Psoas muscle (tissue), 8 donors: ENCODE measurements around the gene INHBB. TPM values are rescaled to one million over a fixed set of nuclear protein-coding genes. Genes with fewer than 3 reads are reported as not detected.
"Not testable (repeated sequence)": the region's sequence is repeated elsewhere in the genome, so short reads cannot be mapped to it uniquely, and the experiment has no call there.

Source experiments
- ATAC-seq, 4 donors: fragments of 200-7000 bp; cut with Tn5 transposase; one replicate each; pipeline ENCODE4 v1.9.1; 2020; ENCODE audit warnings: moderate library complexity in 3 of 4, mild to moderate bottlenecking in 2 of 4
- DNase-seq, 2 donors: peaks; one replicate each; pipeline ENCODE4 v3.0.0-alpha.2; 2020
- H3K27ac ChIP-seq: fragments of 200-600 bp; one replicate; pipeline ENCODE4 v1.8.0; 2022
- H3K27me3 ChIP-seq, 3 donors: fragments of 200-600 bp in 1 of 3; one replicate each; pipeline versions ENCODE4 v1.6.1 to v1.8.0; 2013 to 2022; ENCODE audit warnings: low read length in 2 of 3, mild to moderate bottlenecking in 2 of 3, moderate library complexity in 1 of 3; ENCODE audit not compliant: insufficient read depth in 3 of 3
- H3K36me3 ChIP-seq, 2 donors: fragments of 200-600 bp in 1 of 2; one replicate each; pipeline versions ENCODE4 v1.6.1 to v1.8.0; 2013 to 2022; ENCODE audit warnings: low read depth in 1 of 2, mild to moderate bottlenecking in 1 of 2, moderate library complexity in 1 of 2; ENCODE audit not compliant: insufficient read depth in 1 of 2
- H3K4me1 ChIP-seq: fragments of 200-600 bp; one replicate; pipeline ENCODE4 v1.8.0; 2022
- H3K4me3 ChIP-seq: fragments of 200-600 bp; one replicate; pipeline ENCODE4 v1.8.0; 2022; ENCODE audit warnings: mild to moderate bottlenecking
- H3K9me3 ChIP-seq: fragments of 200-600 bp; one replicate; pipeline ENCODE4 v1.8.0; 2022
- CTCF ChIP-seq: fragments of 200-600 bp; IDR thresholded peaks from one replicate; pipeline ENCODE4 v1.8.0; 2022; ENCODE audit warnings: antibody characterized with exemption
- WGBS, 3 donors: extraction: QIAGEN DNeasy Blood & Tissue Kit; methylation state at CpG; one replicate each; pipeline versions ENCODE4 v1.1.6 to v1.1.7; 2013; 5-methylcytosine and 5-hydroxymethylcytosine counted together
- intact Hi-C, 2 donors: fragments of 100-400 bp; cut with DNase I; formaldehyde crosslinking; loops; one replicate each; pipeline versions ENCODE4 v1.11.0 to v1.14.2; 2022
- polyA plus RNA-seq, 3 donors: library from polyadenylated mRNA; stranded (reverse); fragments of 200-250 nt; gene quantifications; one replicate each; pipeline ENCODE4 v1.2.3, GENCODE V29; 2013
- total RNA-seq, 4 donors: library from RNA; stranded (reverse); fragmentation: NEBNext Ultra II Directional in 2 of 4; extraction: Animal tissue kit (Norgen Biotek cat#: 25700) in 2 of 4; gene quantifications; one replicate each; pipeline versions ENCODE4 v1.2.1 to v1.2.4, GENCODE V29; 2021 to 2023
- donor health status: healthy with polysubstance abuse.
- donor health status: DM: no; HTN: no; CAD: no; lungs with moderate emphysema.
- donor health status: Bipolar disorder and iron deficiency.
- donor health status: healthy.
- donor health status: DM: yes; HTN: yes; CAD: no.
- donor health status: DM: no; HTN: no; CAD: no.
- donor health status: DM: no; HTN: no; CAD: no.
- donor health status: DM: yes; HTN: yes; CAD: no.

The INHBB gene
- total and polyA plus RNA-seq, 7 donors, result 2.9 to 20.0 (median 13.4) TPM

DNA sequence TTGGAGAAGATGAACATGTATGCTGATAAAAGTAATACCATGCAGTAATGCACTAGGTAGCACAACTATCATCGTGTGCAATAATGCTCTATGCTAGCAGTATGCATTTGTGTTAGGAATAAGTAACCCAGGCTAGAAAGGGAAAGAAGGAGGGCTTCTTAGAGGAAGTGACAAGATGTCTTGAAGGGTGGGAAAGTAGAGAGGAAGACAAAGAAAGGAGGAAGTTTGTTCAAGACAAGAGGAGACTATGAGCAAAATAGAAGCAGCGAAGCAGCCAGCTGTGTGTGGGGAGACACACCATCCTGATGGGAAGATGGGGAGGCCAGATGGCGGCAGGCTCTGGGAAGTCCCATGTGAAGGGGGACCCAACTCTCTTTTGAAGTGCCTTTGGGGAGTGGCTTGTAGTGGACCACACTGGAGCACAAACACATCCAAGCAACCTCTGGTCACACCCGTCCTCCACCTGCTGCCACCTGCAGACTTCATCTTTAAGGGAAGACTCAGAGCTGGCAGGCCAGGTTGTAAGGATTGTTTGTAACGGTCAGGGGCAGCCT is 39.9 kb upstream of the INHBB start:
- no peaks in the 10 kb centered on the region for H3K4me1 ChIP-seq
- intact Hi-C loops, result no loop called here
- no peak for DNase-seq
- H3K36me3 ChIP-seq, result no peaks in the 10 kb centered on the region
- ATAC-seq, result no peak
- no peak overlapping the region for H3K4me3 ChIP-seq
- TF ChIP-seq CTCF, result no peak
- no peak overlapping the region for H3K27ac ChIP-seq
- WGBS, 3 donors, result 93 to 96% (median 95%) methylated on average over 5 of the region's 5 CpGs
- no peaks in the 10 kb centered on the region for H3K9me3 ChIP-seq
- no peaks in the 10 kb centered on the region for H3K27me3 ChIP-seq

- Histone ChIP-seq H3K27ac (no peak overlapping the region), H3K9me3 (no peaks in the 10 kb centered on the region), H3K36me3 (no peaks in the 10 kb centered on the region), H3K4me1 (peaks cover 1% of the 10 kb centered on the region), H3K27me3 (no peaks in the 10 kb centered on the region), H3K4me3 (no peak overlapping the region)
- ATAC-seq (no peak), DNase-seq (no peak)
- intact Hi-C loops, result no loop called here
- no peak for TF ChIP-seq CTCF
- 70 to 84% (median 77%) methylated on average over 7 of the region's 7 CpGs for WGBS, 3 donors
Observed at GRCh38 chr2:120307482-120307881, 38.5 kb upstream of the INHBB start.

DNA sequence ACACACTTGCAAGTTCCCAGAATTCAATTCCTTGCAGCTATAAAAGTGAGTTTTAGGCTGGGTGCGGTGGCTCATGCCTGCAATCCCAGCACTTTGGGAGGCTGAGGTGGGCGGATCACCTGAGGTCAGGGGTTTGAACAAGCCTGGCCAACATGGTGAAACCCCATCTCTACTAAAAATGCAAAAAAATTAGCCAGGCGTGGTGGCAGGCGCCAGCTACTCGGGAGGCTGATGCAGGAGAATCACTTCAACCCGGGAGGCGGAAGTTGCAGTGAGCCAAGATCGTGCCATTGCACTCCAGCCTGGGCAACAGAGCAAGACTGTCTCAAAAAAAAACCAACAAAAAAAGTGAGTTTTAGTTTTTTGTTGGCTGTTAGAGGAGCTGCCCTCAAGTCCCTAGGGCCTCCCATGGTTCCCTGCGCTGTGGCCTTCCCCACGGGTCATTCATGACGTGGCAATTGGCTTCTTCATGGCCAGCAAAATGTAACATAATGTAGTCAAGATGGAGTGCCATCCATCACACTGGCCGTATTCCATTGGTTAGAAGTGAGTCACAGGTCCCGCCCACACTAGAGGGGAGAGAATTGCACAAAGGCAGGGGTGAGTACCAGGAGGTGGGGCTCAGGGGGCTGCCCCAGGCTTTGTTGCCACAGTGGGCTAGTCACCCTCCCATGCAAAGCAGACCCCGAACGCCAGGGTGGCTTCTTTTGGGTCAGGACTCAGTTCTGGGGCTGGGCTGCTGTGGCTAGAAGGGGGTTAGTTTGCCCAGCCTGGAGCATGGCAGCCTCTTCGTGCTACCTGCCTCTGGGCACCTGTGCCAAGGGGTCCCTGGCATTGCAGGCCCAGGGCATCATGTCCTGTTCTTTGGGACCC is 37.7 kb upstream of the INHBB start:
- no peak for TF ChIP-seq CTCF
- DNase-seq (no peak), ATAC-seq (no peak)
- intact Hi-C loops, result no loop called here
- Histone ChIP-seq H3K27ac (no peak overlapping the region), H3K27me3 (no peaks in the 10 kb centered on the region), H3K36me3 (no peaks in the 10 kb centered on the region), H3K4me3 (no peak overlapping the region), H3K4me1 (peaks cover 7% of the 10 kb centered on the region), H3K9me3 (no peaks in the 10 kb centered on the region)
- whole genome bisulfite sequencing, 3 donors, result 87 to 91% (median 89%) methylated on average over 16 of the region's 16 CpGs

DNA sequence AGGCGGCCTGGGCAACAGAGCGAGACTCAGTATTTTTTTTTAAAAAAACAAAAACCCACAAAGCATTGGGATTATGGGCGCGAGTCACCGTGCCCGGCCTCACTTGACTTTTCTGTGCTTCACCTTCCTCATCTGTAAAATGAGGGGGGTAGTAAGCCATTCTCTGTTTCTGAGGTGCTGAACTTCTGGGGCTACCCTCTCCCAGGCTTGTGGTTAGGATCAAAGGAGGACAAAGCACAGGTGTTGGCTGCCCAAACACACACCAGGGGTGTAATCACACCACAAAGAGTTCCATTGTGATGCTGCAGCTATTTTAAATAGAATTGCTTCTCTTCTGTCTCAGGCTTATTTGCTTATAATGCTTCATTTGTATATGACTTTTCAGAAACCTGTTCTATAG is 35.8 kb upstream of the INHBB start:
- TF ChIP-seq CTCF, result no peak
- H3K4me1 ChIP-seq, result peaks cover 7% of the 10 kb centered on the region
- ATAC-seq (no peak), DNase-seq (no peak)
- no peaks in the 10 kb centered on the region for H3K36me3 ChIP-seq
- H3K4me3 ChIP-seq, result no peak overlapping the region
- H3K27me3 ChIP-seq, result no peaks in the 10 kb centered on the region
- no peaks in the 10 kb centered on the region for H3K9me3 ChIP-seq
- 93 to 96% (median 93%) methylated on average over 6 of the region's 6 CpGs for WGBS, 3 donors
- intact Hi-C loops, result loop anchor here in 1 of 2 donors (5.0 to 10.0 kb wide), 2 partner anchors 58 to 205 kb away; partner anchors contain the start of gene RALB
- no peak overlapping the region for H3K27ac ChIP-seq

GRCh38 chr2:120310841-120311240 is 35.1 kb upstream of the INHBB start:
- H3K36me3 ChIP-seq, ATAC-seq, H3K4me1 ChIP-seq, DNase-seq, H3K27me3 ChIP-seq, H3K4me3 ChIP-seq, H3K27ac ChIP-seq, H3K9me3 ChIP-seq: not testable (repeated sequence)
- WGBS, 3 donors, result 96 to 97% (median 96%) methylated on average over 8 of the region's 8 CpGs
- intact Hi-C loops, result loop anchor here in 1 of 2 donors (5.0 to 10.0 kb wide), 2 partner anchors 59 to 206 kb away; partner anchors contain the start of gene RALB
